Mucosa of descending colon (tissue), 3 donors: ENCODE results near the gene GVQW3. TPM values are rescaled to one million over a fixed set of nuclear protein-coding genes. Genes with fewer than 3 reads are reported as not detected.

Source experiments
- ATAC-seq: fragments of 200-7000 bp; cut with Tn5 transposase; one replicate; pipeline ENCODE4 v1.9.1; 2020; ENCODE audit warnings: mild to moderate bottlenecking, moderate library complexity
- DNase-seq, 3 donors: peaks; one replicate each; pipeline ENCODE4 v3.0.0-alpha.2; 2020
- H3K36me3 ChIP-seq: fragments of 200-600 bp; one replicate; pipeline ENCODE4 v1.8.0; 2021; ENCODE audit warnings: low read depth, mild to moderate bottlenecking
- H3K4me1 ChIP-seq: fragments of 200-600 bp; one replicate; pipeline ENCODE4 v1.8.0; 2021; ENCODE audit warnings: low read depth, mild to moderate bottlenecking
- H3K4me3 ChIP-seq: fragments of 200-600 bp; one replicate; pipeline ENCODE4 v1.8.0; 2021; ENCODE audit warnings: mild to moderate bottlenecking
- H3K9me3 ChIP-seq: fragments of 200-600 bp; one replicate; pipeline ENCODE4 v1.8.0; 2021; ENCODE audit warnings: mild to moderate bottlenecking
- intact Hi-C, 2 donors: fragments of 100-400 bp; cut with DNase I in 1 of 2; cut with micrococcal nuclease in 1 of 2; formaldehyde crosslinking; loops; one replicate each; pipeline versions ENCODE4 v1.11.0 to v1.11.1; 2022; cut with DNase I, micrococcal nuclease
- total RNA-seq, 3 donors: library from RNA; stranded (reverse); fragmentation: NEBNext Ultra II Directional in 2 of 3; extraction: Animal tissue kit (Norgen Biotek cat#: 25700) in 2 of 3; gene quantifications; one replicate each; pipeline versions ENCODE4 v1.2.1 to v1.2.4, GENCODE V29; 2021 to 2023
- TF ChIP-seq, protein P1 (sequence below): fragments of 200-600 bp; IDR thresholded peaks from one replicate; pipeline ENCODE4 v1.8.0; 2022; ENCODE audit warnings: antibody characterized with exemption, mild to moderate bottlenecking
- donor health status: DM: no; HTN: no; CAD: no; lungs with moderate emphysema.
- donor health status: DM: no; HTN: no; CAD: no.
- donor health status: DM: no; HTN: yes; CAD: no.

Gene GVQW3
- total RNA-seq, 3 donors from 2014 or later = 3.3 to 4.7 (median 3.5) TPM

DNA sequence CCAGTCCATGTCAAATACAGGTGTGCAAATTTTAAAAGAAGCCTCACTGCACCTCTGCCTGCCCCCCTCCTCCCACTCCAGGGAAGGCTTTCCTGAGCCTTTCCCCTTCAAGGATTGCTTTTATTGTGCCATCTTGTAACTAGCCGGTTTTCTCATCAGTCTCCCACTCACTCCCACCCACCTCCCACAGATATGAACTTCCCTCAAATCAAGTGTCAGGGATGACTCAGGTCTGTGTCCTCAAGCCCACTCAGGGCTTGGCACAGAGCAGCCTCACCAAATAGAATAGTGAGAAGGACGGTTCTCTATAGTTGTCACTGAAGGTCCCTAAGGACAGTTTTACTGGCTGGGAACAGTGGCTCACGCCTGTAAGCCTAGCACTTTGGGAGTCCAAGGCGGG, 43.2 kb upstream of the GVQW3 start:
- ATAC-seq (no peak), DNase-seq (no peak)
- TF ChIP-seq, protein P1, sequence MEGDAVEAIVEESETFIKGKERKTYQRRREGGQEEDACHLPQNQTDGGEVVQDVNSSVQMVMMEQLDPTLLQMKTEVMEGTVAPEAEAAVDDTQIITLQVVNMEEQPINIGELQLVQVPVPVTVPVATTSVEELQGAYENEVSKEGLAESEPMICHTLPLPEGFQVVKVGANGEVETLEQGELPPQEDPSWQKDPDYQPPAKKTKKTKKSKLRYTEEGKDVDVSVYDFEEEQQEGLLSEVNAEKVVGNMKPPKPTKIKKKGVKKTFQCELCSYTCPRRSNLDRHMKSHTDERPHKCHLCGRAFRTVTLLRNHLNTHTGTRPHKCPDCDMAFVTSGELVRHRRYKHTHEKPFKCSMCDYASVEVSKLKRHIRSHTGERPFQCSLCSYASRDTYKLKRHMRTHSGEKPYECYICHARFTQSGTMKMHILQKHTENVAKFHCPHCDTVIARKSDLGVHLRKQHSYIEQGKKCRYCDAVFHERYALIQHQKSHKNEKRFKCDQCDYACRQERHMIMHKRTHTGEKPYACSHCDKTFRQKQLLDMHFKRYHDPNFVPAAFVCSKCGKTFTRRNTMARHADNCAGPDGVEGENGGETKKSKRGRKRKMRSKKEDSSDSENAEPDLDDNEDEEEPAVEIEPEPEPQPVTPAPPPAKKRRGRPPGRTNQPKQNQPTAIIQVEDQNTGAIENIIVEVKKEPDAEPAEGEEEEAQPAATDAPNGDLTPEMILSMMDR = no peak
- Histone ChIP-seq H3K9me3 (peaks cover 9% of the 10 kb centered on the region), H3K36me3 (no peaks in the 10 kb centered on the region), H3K4me1 (no peaks in the 10 kb centered on the region), H3K4me3 (no peak overlapping the region)
- intact Hi-C loops = no loop called here

DNA sequence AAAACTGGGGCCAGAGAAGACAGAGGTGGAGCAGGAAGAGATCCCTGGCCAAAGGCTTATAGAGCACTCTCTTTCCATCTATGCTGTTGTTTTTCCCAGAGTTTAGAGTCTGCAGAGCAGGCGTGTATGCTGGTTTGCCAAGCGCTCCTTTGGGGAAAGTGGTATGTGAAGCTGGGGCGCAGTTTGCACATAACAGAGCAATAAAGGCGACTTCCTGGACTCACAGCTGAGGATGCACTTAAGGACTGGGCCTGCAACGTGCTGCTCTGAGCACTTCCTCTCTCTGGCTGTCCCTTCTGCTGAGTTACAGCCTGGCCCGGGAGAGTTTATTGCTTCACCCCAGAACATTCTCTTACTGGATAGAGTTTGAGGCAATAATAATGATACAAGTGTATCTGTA, 41.9 kb upstream of the GVQW3 start:
- peak; percentile 92 for ATAC-seq
- Histone ChIP-seq H3K4me3 (no peak overlapping the region), H3K36me3 (no peaks in the 10 kb centered on the region), H3K4me1 (no peaks in the 10 kb centered on the region), H3K9me3 (peaks cover 9% of the 10 kb centered on the region)
- DNase-seq = peak in 2 of 3 donors; percentile 41 to 62
- TF ChIP-seq, protein P1 = no peak
- intact Hi-C loops = no loop called here

DNA sequence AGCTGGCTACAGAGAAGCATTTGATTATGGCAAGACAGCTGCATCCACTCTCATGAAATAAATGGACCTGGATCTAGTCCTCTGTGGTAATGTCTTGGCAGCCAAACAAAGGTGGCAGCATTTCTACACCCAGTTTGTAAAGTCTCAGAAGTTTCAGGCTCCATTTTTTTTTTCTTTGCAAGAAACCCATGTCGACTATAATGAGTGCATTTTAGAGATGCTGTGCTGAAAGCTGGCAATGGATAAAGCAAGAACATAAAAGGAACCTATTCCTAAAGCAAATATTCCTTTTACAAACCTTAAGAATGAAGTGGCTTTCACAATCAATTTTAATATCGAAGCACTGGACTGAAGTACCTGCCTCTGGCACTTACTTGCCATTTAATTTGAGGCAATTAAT, 33.7 kb upstream of the GVQW3 start:
- no peaks in the 10 kb centered on the region for H3K4me1 ChIP-seq
- DNase-seq (no peak), ATAC-seq (no peak)
- intact Hi-C loops = no loop called here
- TF ChIP-seq, protein P1 = no peak
- H3K36me3 ChIP-seq = no peaks in the 10 kb centered on the region
- H3K9me3 ChIP-seq = no peaks in the 10 kb centered on the region
- no peak overlapping the region for H3K4me3 ChIP-seq

DNA sequence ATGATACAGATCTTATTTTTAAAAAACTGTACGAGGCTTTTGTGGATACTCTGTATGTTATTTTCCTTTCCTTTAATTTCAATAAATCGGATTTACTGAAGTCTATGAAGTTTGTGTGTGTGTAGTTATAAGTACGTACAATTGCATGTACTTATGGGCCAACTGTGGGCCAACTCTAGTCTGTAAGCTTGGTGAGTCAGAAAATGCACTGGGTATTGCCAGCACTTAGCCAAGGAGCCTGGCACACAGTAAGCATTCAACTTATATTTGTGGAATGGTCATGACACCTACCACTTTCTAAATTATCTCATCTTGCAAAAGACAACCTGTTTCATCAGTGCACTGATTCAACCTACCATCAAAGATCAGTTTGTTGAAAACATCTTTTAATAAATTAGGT, 32.8 kb upstream of the GVQW3 start:
- DNase-seq (no peak), ATAC-seq (no peak)
- Histone ChIP-seq H3K4me1 (no peaks in the 10 kb centered on the region), H3K36me3 (no peaks in the 10 kb centered on the region), H3K9me3 (no peaks in the 10 kb centered on the region), H3K4me3 (no peak overlapping the region)
- TF ChIP-seq, protein P1 = no peak
- intact Hi-C loops = no loop called here

DNA sequence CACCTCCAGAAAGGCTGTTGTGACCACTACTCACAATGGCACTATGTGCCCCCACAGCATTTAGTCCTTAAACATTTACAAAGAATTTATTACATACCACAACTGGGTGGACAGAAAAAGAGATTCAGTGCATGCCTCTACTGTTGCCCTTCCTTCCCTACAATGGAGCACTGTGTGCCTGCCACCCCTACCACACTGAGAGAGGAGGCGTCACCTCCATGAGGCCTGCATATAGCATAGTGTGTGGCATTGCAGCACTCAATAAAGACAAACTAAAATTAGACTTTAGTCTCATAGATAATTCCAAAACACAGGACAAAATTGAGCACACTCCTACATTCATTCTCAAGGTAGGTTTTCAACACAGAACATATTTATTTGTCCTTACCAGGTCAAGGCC, 26.0 kb upstream of the GVQW3 start:
- TF ChIP-seq, protein P1 = no peak
- ATAC-seq = no peak
- Histone ChIP-seq H3K4me3 (no peak overlapping the region), H3K36me3 (no peaks in the 10 kb centered on the region), H3K4me1 (no peaks in the 10 kb centered on the region), H3K9me3 (peaks cover 16% of the 10 kb centered on the region)
- no peak for DNase-seq
- intact Hi-C loops = no loop called here

DNA sequence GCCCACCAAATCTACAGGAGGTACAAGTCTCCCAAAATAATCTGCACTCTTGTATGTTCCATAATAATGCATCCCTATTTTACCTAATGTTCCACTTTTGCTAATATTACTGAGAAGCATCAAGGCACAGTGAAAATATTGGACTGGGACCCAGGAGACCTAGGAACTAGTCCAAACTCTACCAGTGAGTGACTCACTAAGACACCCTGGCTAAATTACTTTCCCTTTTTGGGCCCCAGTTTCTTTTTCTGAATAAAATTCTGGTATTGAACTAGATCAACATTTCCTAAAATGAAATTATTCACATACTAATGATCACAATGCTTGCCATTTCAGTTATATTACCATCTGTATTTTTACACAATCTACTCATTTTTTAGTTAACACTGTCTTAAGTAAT, 19.7 kb upstream of the GVQW3 start:
- no peak for DNase-seq
- TF ChIP-seq, protein P1 = no peak
- ATAC-seq = no peak
- Histone ChIP-seq H3K4me1 (no peaks in the 10 kb centered on the region), H3K4me3 (no peak overlapping the region), H3K36me3 (no peaks in the 10 kb centered on the region), H3K9me3 (no peaks in the 10 kb centered on the region)
- intact Hi-C loops = no loop called here
